SU-DHL-6 (cell line): ENCODE measurements around the gene TOM1L2.

Source experiments
- H2AFZ ChIP-seq: fragments of 200-600 bp; sonication (generic); 2 replicates; pipeline ENCODE4 v1.6.1; 2014; ENCODE audit warnings: low read depth, mild to moderate bottlenecking, moderate library complexity, mixed read lengths, antibody characterized with exemption, low read length; ENCODE audit not compliant: severe bottlenecking
- H3F3A ChIP-seq: fragments of 200-600 bp; shearing (Covaris generic); 2 replicates; pipeline ENCODE4 v1.6.0; 2016; ENCODE audit warnings: antibody characterized with exemption, mild to moderate bottlenecking; ENCODE audit not compliant: insufficient read depth
- H3K27ac ChIP-seq: fragments of 200-600 bp; sonication (generic); 2 replicates; pipeline ENCODE4 v1.5.1; 2016; ENCODE audit warnings: low read depth, mild to moderate bottlenecking, low read length, moderate library complexity, mixed read lengths
- H3K27me3 ChIP-seq: fragments of 200-600 bp; sonication (generic), shearing (Covaris generic); 2 replicates; pipeline ENCODE4 v1.6.0; 2014; ENCODE audit warnings: mild to moderate bottlenecking, low read length
- H3K36me3 ChIP-seq: fragments of 200-600 bp; sonication (generic); 2 replicates; pipeline ENCODE4 v1.6.1; 2014; ENCODE audit warnings: mild to moderate bottlenecking, low read length, mixed read lengths
- H3K4me2 ChIP-seq: fragments of 300-600, 200-600 bp; shearing (Covaris generic), sonication (generic); 2 replicates; pipeline ENCODE4 v1.6.0; 2014; ENCODE audit warnings: low read length, low read depth, mild to moderate bottlenecking; ENCODE audit not compliant: poor library complexity, severe bottlenecking
- H3K4me3 ChIP-seq: fragments of 200-600 bp; sonication (generic); 2 replicates; pipeline ENCODE4 v1.5.1; 2014; ENCODE audit warnings: antibody characterized with exemption, low read length, mild to moderate bottlenecking, mixed read lengths; ENCODE audit not compliant: insufficient read depth, poor library complexity, severe bottlenecking
- H3K79me2 ChIP-seq: fragments of 200-600 bp; sonication (generic); 2 replicates; pipeline ENCODE4 v1.6.1; 2014; ENCODE audit warnings: mild to moderate bottlenecking, low read length, moderate library complexity; ENCODE audit not compliant: insufficient read depth
- H3K9ac ChIP-seq: fragments of 200-600 bp; sonication (generic); 2 replicates; pipeline ENCODE4 v1.7.0; 2014; ENCODE audit warnings: mild to moderate bottlenecking, low read length
- H3K9me2 ChIP-seq: fragments of 200-600 bp; sonication (generic); replicated peaks from 2 replicates; pipeline ENCODE4 v1.6.1; 2014; ENCODE audit warnings: low read length; ENCODE audit not compliant: insufficient read depth
- H3K9me3 ChIP-seq: fragments of 200-600 bp; sonication (generic); 2 replicates; pipeline ENCODE4 v1.6.1; 2014; ENCODE audit warnings: low read length, mixed read lengths; ENCODE audit not compliant: insufficient read depth
- H4K20me1 ChIP-seq: fragments of 200-600 bp; sonication (generic); 2 replicates; pipeline ENCODE4 v1.6.1; 2014; ENCODE audit warnings: low read depth, mild to moderate bottlenecking, antibody characterized with exemption, low read length, moderate library complexity, mixed read lengths
- CTCF ChIP-seq: fragments of 200-600 bp; sonication (generic); IDR thresholded peaks from one replicate; pipeline ENCODE4 v1.5.1; 2017; ENCODE audit warnings: antibody characterized with exemption, mild to moderate bottlenecking, low read length, moderate library complexity; ENCODE audit not compliant: insufficient read depth, poor library complexity, severe bottlenecking
- EZH2phosphoT487 ChIP-seq: fragments of 200-600 bp; sonication (generic), shearing (Covaris generic); conservative IDR thresholded peaks from 2 replicates; pipeline ENCODE4 v1.6.1; 2018; ENCODE audit warnings: mild to moderate bottlenecking, antibody characterized with exemption, low read length, moderate library complexity, mixed read lengths

TOM1L2 gene

GRCh38 chr17:17840751-17841591 lies 131.2 kb downstream of the TOM1L2 start:
- Histone ChIP-seq H3K36me3 (no peaks in the 10 kb centered on the region), H3K27ac (peak overlapping the region; percentile 77), H3K4me3 (peak overlapping the region; percentile 67), H3K4me2 (peak overlapping the region; percentile 72), H3K9me3 (no peaks in the 10 kb centered on the region), H4K20me1 (no peaks in the 10 kb centered on the region), H3K79me2 (peaks cover under 1% of the 10 kb centered on the region; the same call in 1 of the 2 replicates), H3K27me3 (no peaks in the 10 kb centered on the region), H3F3A (0 out of 2 replicates have a peak, but pooled peaks cover 8% of the 10 kb centered on the region), H3K9me2 (no peaks in the 10 kb centered on the region), H3K9ac (peak overlapping the region; percentile 88), H2AFZ (no peak overlapping the region)
- no peak for TF ChIP-seq EZH2phosphoT487
- TF ChIP-seq CTCF = no peak

GRCh38 chr17:17839791-17840707 lies 132.2 kb downstream of the TOM1L2 start:
- Histone ChIP-seq H3K4me2 (peak overlapping the region; percentile 72), H3K4me3 (peak overlapping the region; percentile 67), H4K20me1 (no peaks in the 10 kb centered on the region), H2AFZ (no peak overlapping the region), H3K9me2 (no peaks in the 10 kb centered on the region), H3K9ac (peak overlapping the region; percentile 88), H3F3A (peaks cover 9% of the 10 kb centered on the region; the same call in 1 of the 2 replicates), H3K36me3 (no peaks in the 10 kb centered on the region), H3K27me3 (no peaks in the 10 kb centered on the region), H3K79me2 (peaks cover 10% of the 10 kb centered on the region), H3K9me3 (no peaks in the 10 kb centered on the region), H3K27ac (peak overlapping the region; percentile 77)
- TF ChIP-seq EZH2phosphoT487 (no peak), CTCF (no peak)

GRCh38 chr17:17837966-17838962 lies 133.9 kb downstream of the TOM1L2 start:
- Histone ChIP-seq H3K79me2 (peaks cover 24% of the 10 kb centered on the region), H3K4me3 (no peak overlapping the region), H2AFZ (no peak overlapping the region), H3K9me2 (no peaks in the 10 kb centered on the region), H3K9me3 (no peaks in the 10 kb centered on the region), H3K27ac (no peak overlapping the region), H3K4me2 (no peak overlapping the region), H3K36me3 (no peaks in the 10 kb centered on the region), H3F3A (peaks cover 23% of the 10 kb centered on the region), H4K20me1 (no peaks in the 10 kb centered on the region), H3K9ac (no peak overlapping the region), H3K27me3 (no peaks in the 10 kb centered on the region)
- no peak for TF ChIP-seq CTCF
